IMR-90 (cell line): ENCODE measurements around the gene CTPS1. TPM values are rescaled to one million over a fixed set of nuclear protein-coding genes. Genes with fewer than 3 reads are reported as not detected.

ENCODE experiments used
- ATAC-seq: fragments of 200-7000 bp; cut with Tn5 transposase; 2 replicates; pipeline ENCODE4 v1.9.1; 2020; ENCODE audit warnings: low read depth, mild to moderate bottlenecking, moderate library complexity
- BruUV-seq: library from RNA; stranded (reverse); fragments of 400-500 nt; replicated peaks from 2 replicates; lab custom pipeline; 2021; lab: Mats Ljungman, UMichigan
- CTCF ChIA-PET: fragments of 300-600 bp; formaldehyde crosslinking; extraction: SDS; loops from one replicate; lab custom pipeline; 2021; ENCODE audit warnings: antibody characterized with exemption; lab: Yijun Ruan, JAX
- POLR2A ChIA-PET: fragments of 300-600 bp; sonication (Branson Sonifier 250); formaldehyde crosslinking; loops from one replicate; lab custom pipeline; 2022; ENCODE audit warnings: antibody characterized with exemption; ENCODE audit not compliant: unreplicated experiment; lab: Charles Lee
- DNase-seq: peaks from one replicate; pipeline ENCODE4 v3.0.0; 2013
- H2AFZ ChIP-seq: replicated peaks from 2 replicates; pipeline ENCODE3; 2013; ENCODE audit warnings: low read length, mild to moderate bottlenecking; ENCODE audit not compliant: poor library complexity
- H2AK5ac ChIP-seq: 2 replicates; pipeline ENCODE4 v1.6.1; 2013; ENCODE audit warnings: low read depth, low read length, inconsistent platforms
- H2AK9ac ChIP-seq: replicated peaks from 2 replicates; pipeline ENCODE3; 2013; ENCODE audit warnings: mild to moderate bottlenecking, low read depth, low read length, moderate library complexity; ENCODE audit not compliant: poor library complexity
- H2BK120ac ChIP-seq: 2 replicates; pipeline ENCODE4 v1.6.1; 2013; ENCODE audit warnings: low read depth, low read length, inconsistent platforms
- H2BK15ac ChIP-seq: 3 replicates; pipeline ENCODE4 v1.6.1; 2013; ENCODE audit warnings: low read depth, low read length, inconsistent platforms
- H2BK20ac ChIP-seq: 2 replicates; pipeline ENCODE4 v1.6.1; 2013; ENCODE audit warnings: low read depth, mild to moderate bottlenecking, inconsistent platforms, low read length, moderate library complexity
- H2BK5ac ChIP-seq: 2 replicates; pipeline ENCODE4 v1.6.1; 2013; ENCODE audit warnings: mild to moderate bottlenecking, low read depth, low read length, inconsistent platforms; ENCODE audit not compliant: poor library complexity, severe bottlenecking
- H3K14ac ChIP-seq: replicated peaks from 2 replicates; pipeline ENCODE4 v1.6.1; 2013; ENCODE audit warnings: low read depth, low read length, inconsistent platforms
- H3K18ac ChIP-seq: 2 replicates; pipeline ENCODE4 v1.6.1; 2013; ENCODE audit warnings: low read depth, low read length, control low read depth
- H3K23ac ChIP-seq: 2 replicates; pipeline ENCODE4 v1.6.1; 2013; ENCODE audit warnings: low read depth, low read length, inconsistent platforms
- H3K27ac ChIP-seq: 2 replicates; pipeline ENCODE4 v1.5.1; 2013; ENCODE audit warnings: mild to moderate bottlenecking, control low read depth, low read length; ENCODE audit not compliant: insufficient read depth
- H3K27me3 ChIP-seq: 2 replicates; pipeline ENCODE4 v1.6.1; 2013; ENCODE audit warnings: low read length; ENCODE audit not compliant: control insufficient read depth, insufficient read depth
- H3K36me3 ChIP-seq: 2 replicates; pipeline ENCODE4 v1.6.1; 2013; ENCODE audit warnings: low read length, mixed read lengths; ENCODE audit not compliant: control insufficient read depth, insufficient read depth
- H3K4ac ChIP-seq: 2 replicates; pipeline ENCODE4 v1.6.1; 2013; ENCODE audit warnings: low read depth, low read length, inconsistent platforms
- H3K4me1 ChIP-seq: 2 replicates; pipeline ENCODE4 v1.6.1; 2013; ENCODE audit warnings: low read length, mixed read lengths; ENCODE audit not compliant: control insufficient read depth, insufficient read depth
- H3K4me2 ChIP-seq: 2 replicates; pipeline ENCODE4 v1.6.1; 2013; ENCODE audit warnings: low read depth, mild to moderate bottlenecking, control low read depth, low read length, moderate library complexity
- H3K4me3 ChIP-seq: 2 replicates; pipeline ENCODE4 v1.5.1; 2013; ENCODE audit warnings: low read depth, mild to moderate bottlenecking, control low read depth, low read length, moderate library complexity; ENCODE audit not compliant: insufficient read depth
- H3K56ac ChIP-seq: 2 replicates; pipeline ENCODE4 v1.6.1; 2013; ENCODE audit warnings: low read length, inconsistent platforms; ENCODE audit not compliant: insufficient read depth; ENCODE audit errors: extremely low read depth
- H3K79me1 ChIP-seq, 2 experiments: 2 replicates each; pipeline ENCODE4 v1.6.1; 2013; ENCODE audit warnings: low read length in 2 of 2, inconsistent platforms in 1 of 2, low read depth in 1 of 2
- H3K9ac ChIP-seq: 2 replicates; pipeline ENCODE4 v1.6.1; 2013; ENCODE audit warnings: low read depth, low read length, control low read depth
- H3K9me1 ChIP-seq: 2 replicates; pipeline ENCODE4 v1.6.1; 2013; ENCODE audit warnings: low read length, inconsistent platforms; ENCODE audit not compliant: insufficient read depth
- H3K9me3 ChIP-seq: 2 replicates; pipeline ENCODE4 v1.6.1; 2013; ENCODE audit warnings: low read length; ENCODE audit not compliant: control insufficient read depth, insufficient read depth
- H4K20me1 ChIP-seq: 2 replicates; pipeline ENCODE4 v1.6.1; 2013; ENCODE audit warnings: low read length, inconsistent platforms; ENCODE audit not compliant: insufficient read depth
- H4K5ac ChIP-seq: 2 replicates; pipeline ENCODE4 v1.6.1; 2013; ENCODE audit warnings: mild to moderate bottlenecking, low read depth, low read length, control low read depth
- H4K8ac ChIP-seq, 2 experiments: 2 replicates each; pipeline ENCODE4 v1.6.1; 2013; ENCODE audit warnings: low read depth in 2 of 2, low read length in 2 of 2, control low read depth in 1 of 2, inconsistent platforms in 1 of 2
- H4K91ac ChIP-seq: 2 replicates; pipeline ENCODE4 v1.6.1; 2013; ENCODE audit warnings: low read depth, low read length, inconsistent platforms; ENCODE audit not compliant: insufficient read depth
- CTCF ChIP-seq: conservative IDR thresholded peaks from 2 replicates; pipeline ENCODE4 v1.5.1; 2012; ENCODE audit warnings: mild to moderate bottlenecking, low read depth, low read length, improper control_type of control experiment
- MXI1 ChIP-seq: IDR thresholded peaks from 2 replicates; pipeline ENCODE4 v1.6.1; 2012; ENCODE audit warnings: low read depth, mild to moderate bottlenecking, low read length, moderate library complexity, borderline replicate concordance
- SMC3 ChIP-seq: fragments of 150-350 bp; IDR thresholded peaks from 2 replicates; pipeline ENCODE4 v1.6.1; 2016; ENCODE audit warnings: low read depth, mild to moderate bottlenecking, antibody characterized with exemption, low read length, moderate library complexity
- WGBS, 2 experiments: methylation state at CpG; one replicate each; pipeline versions ENCODE4 v1.1.5 to v1.1.7; 2013; ENCODE audit warnings: missing lambda C conversion rate in 2 of 2; ENCODE audit not compliant: insufficient read length in 1 of 2; ENCODE audit errors: extremely low coverage in 2 of 2; 5-methylcytosine and 5-hydroxymethylcytosine counted together
- dilution Hi-C: fragments of 300-500 bp; cut with HindIII; formaldehyde crosslinking; loops from one replicate; pipeline ENCODE4 v1.14.3; 2018; ENCODE audit warnings: low sequenced_read_pairs; ENCODE audit not compliant: unreplicated experiment
- in situ Hi-C: fragments of 300-500 bp; cut with MboI; formaldehyde crosslinking; loops from 3 replicates; pipeline ENCODE4 v1.14.3; 2019; ENCODE audit warnings: low sequenced_read_pairs, inconsistent platforms, mixed read lengths
- intact Hi-C: fragments of 100-400 bp; cut with micrococcal nuclease; formaldehyde crosslinking; loops from 2 replicates; pipeline ENCODE4 v1.10.0; 2022
- polyA plus RNA-seq, 3 experiments: library from polyadenylated mRNA; depleted of rRNA; stranded (reverse); fragments of >200 nt; gene quantifications; 2 replicates each; pipeline ENCODE4 v1.2.3, GENCODE V29; 2012; ENCODE audit warnings: low replicate concordance in 1 of 3
- total RNA-seq: library from RNA; depleted of rRNA; stranded (reverse); fragments of >200 nt; gene quantifications from 2 replicates; pipeline ENCODE4 v1.2.3, GENCODE V29; 2012

The CTPS1 gene
- total and polyA plus RNA-seq, 2 of the 4 experiments (the other 2 are of a cell fraction) = 40.4 to 41.0 TPM

- Histone ChIP-seq H3K18ac (no peak within 1 kb of the TSS), H3K56ac (no peak within 1 kb of the TSS), H3K9me1 (peaks cover 21% of the 10 kb centered on the region), H2AFZ (peak within 1 kb of the TSS; percentile 41), H3K23ac (no peak within 1 kb of the TSS; the same call in 1 of the 2 replicates), H3K9ac (no peak within 1 kb of the TSS), H2BK5ac (no peak within 1 kb of the TSS), H4K20me1 (peaks cover 9% of the 10 kb centered on the region; the same call in 1 of the 2 replicates), H2AK5ac (no peak within 1 kb of the TSS), H3K4me1 (peaks cover 5% of the 10 kb centered on the region), H2AK9ac (peak within 1 kb of the TSS; percentile 82), H3K4ac (no peak within 1 kb of the TSS), H3K9me3 (no peaks in the 10 kb centered on the region), H3K36me3 (peaks cover 14% of the 10 kb centered on the region), H3K4me2 (no peak within 1 kb of the TSS), H4K8ac (0 out of 4 replicates have a peak within 1 kb of the TSS, but pooled peaks of 1 of the 2 experiments have one; percentile 1), H3K4me3 (no peak within 1 kb of the TSS), H3K27me3 (no peaks in the 10 kb centered on the region), H4K5ac (no peak within 1 kb of the TSS), H4K91ac (no peak within 1 kb of the TSS), H3K14ac (no peak within 1 kb of the TSS; the same call in 1 of the 2 replicates), H3K27ac (no peak within 1 kb of the TSS), H2BK20ac (no peak within 1 kb of the TSS), H2BK15ac (no peak within 1 kb of the TSS), H3K79me1 (no peaks in the 10 kb centered on the region), H2BK120ac (no peak within 1 kb of the TSS)
- 61% methylated on average over 2 of the region's 12 CpGs; no CpG with 5 or more reads in 1 of the 2 experiments for whole genome bisulfite sequencing, 2 experiments
- TF ChIP-seq CTCF (peak; percentile 23), SMC3 (no peak), MXI1 (peak; percentile 56; the same call in 1 of the 2 replicates)
- intact Hi-C loops (loop anchor here (5.0 kb wide), 1 partner anchor 411 kb away; no protein-coding TSS in a partner anchor), in situ Hi-C loops (no loop called here), dilution Hi-C loops (no loop called here)
- ATAC-seq = peak; percentile 72
- BruUV-seq = no TSS peak
- ChIA-PET POLR2A (interaction anchor here (0.9 kb wide), 1 partner anchor 116 kb away, joined by 3 read pairs; no protein-coding TSS in a partner anchor), CTCF (interaction anchor here (1.0 kb wide), 1 partner anchor 18 kb away, joined by 3 read pairs; no protein-coding TSS in a partner anchor)
- DNase-seq = peak; percentile 37
Measured at GRCh38 chr1:41021526-41022308, 42.2 kb downstream of the CTPS1 start, which contains the start of gene SLFNL1. TSS of gene SLFNL1 (minus strand) at chr1:41021725. CDS start at chr1:41020660, 1,065 bp downstream.
